Motor neuron (in vitro differentiated cells): Measurements from ENCODE around the gene SLC25A4. TPM values are rescaled to one million over a fixed set of nuclear protein-coding genes. Genes with fewer than 3 reads are reported as not detected.
"Not testable (repeated sequence)": the region's sequence is repeated elsewhere in the genome, so short reads cannot be mapped to it uniquely, and the experiment has no call there.

Experiments
- ATAC-seq, 8 experiments: fragments of 200-7000 bp; cut with Tn5 transposase; replicated peaks in 6 of 8; 2 replicates each; pipeline ENCODE4 v1.8.0; 2021; ENCODE audit warnings: mild to moderate bottlenecking in 8 of 8, moderate library complexity in 8 of 8
- H3K27ac ChIP-seq, 2 donors: fragments of 250-450 bp; sonication (Bioruptor Pico); 2 replicates each; pipeline ENCODE4 v1.9.0; 2021; ENCODE audit warnings: antibody characterized with exemption in 2 of 2, mild to moderate bottlenecking in 2 of 2, moderate library complexity in 1 of 2
- H3K4me1 ChIP-seq, 2 donors: fragments of 250-450 bp; sonication (Bioruptor Pico); replicated peaks in 1 of 2; 2 replicates each; pipeline ENCODE4 v1.6.1; 2021; ENCODE audit warnings: antibody characterized with exemption in 2 of 2, mild to moderate bottlenecking in 2 of 2, moderate library complexity in 1 of 2
- H3K4me3 ChIP-seq, 5 donors: fragments of 250-450 bp; sonication (Bioruptor Pico); 2 replicates each; pipeline ENCODE4 v1.9.0; 2021; ENCODE audit warnings: antibody characterized with exemption in 5 of 5, mild to moderate bottlenecking in 5 of 5, moderate library complexity in 4 of 5
- WGBS, 10 experiments: fragments of 450-650 bp; shearing (Covaris generic); methylation state at CpG; one replicate each; pipeline ENCODE4 v1.0.0; 2022; 5-methylcytosine and 5-hydroxymethylcytosine counted together
- in situ Hi-C, 9 experiments: fragments of 400-800 bp; cut with MboI; loops; one replicate each; pipeline ENCODE4 v1.15.0; 2021; ENCODE audit warnings: low sequenced_read_pairs in 9 of 9, low pct_unique_long_range_greater_than_20kb in 2 of 9; ENCODE audit not compliant: unreplicated experiment in 9 of 9
- total RNA-seq, 8 experiments: library from RNA; unstranded; fragments of 300-600 nt; gene quantifications; 2 replicates each; pipeline versions ENCODE4 v1.2.3 to v1.2.4, GENCODE V29; 2022

SLC25A4 gene
- total RNA-seq, 8 experiments from 2014 or later: 8.9 to 38.3 (median 27.3) TPM

- in situ Hi-C loops: loop anchor here in 1 of 9 experiments (25.0 kb wide), 1 partner anchor 96 kb away; the partner anchor contains the start of gene HELT
- WGBS, 10 experiments: 20 to 84% (median 69%) methylated on average over 1 to 4 of the region's 4 CpGs
- Histone ChIP-seq H3K4me3 (no peak overlapping the region), H3K4me1 (peaks cover 2 to 14% of the 10 kb centered on the region in 2 donors), H3K27ac (no peak overlapping the region)
- ATAC-seq: no peak
Observed at GRCh38 chr4:185108669-185109068, 34.4 kb upstream of the SLC25A4 start.

GRCh38 chr4:185109736-185110135 lies 33.3 kb upstream of the SLC25A4 start:
- ATAC-seq: no peak
- no peak overlapping the region for H3K27ac ChIP-seq
- H3K4me1 ChIP-seq: peaks cover 2 to 14% of the 10 kb centered on the region in 2 donors
- no peak overlapping the region for H3K4me3 ChIP-seq
- in situ Hi-C loops: loop anchor here in 1 of 9 experiments (25.0 kb wide), 1 partner anchor 97 kb away; the partner anchor contains the start of gene HELT

GRCh38 chr4:185110375-185110823 lies 32.7 kb upstream of the SLC25A4 start:
- in situ Hi-C loops: loop anchor here in 1 of 9 experiments (25.0 kb wide), 1 partner anchor 98 kb away; the partner anchor contains the start of gene HELT
- Histone ChIP-seq H3K4me3 (no peak overlapping the region), H3K4me1 (peaks cover 2 to 14% of the 10 kb centered on the region in 2 donors), H3K27ac (no peak overlapping the region)
- WGBS, 10 experiments: 60 to 100% (median 81%) methylated on average over 2 to 9 of the region's 11 CpGs; no CpG with 5 or more reads in 1 of the 10 experiments
- no peak for ATAC-seq

GRCh38 chr4:185112104-185112503 lies 31.0 kb upstream of the SLC25A4 start:
- no peak overlapping the region for H3K4me3 ChIP-seq
- peak; percentile 31 to 100 (median 100) for ATAC-seq
- H3K27ac ChIP-seq: no peak overlapping the region
- peaks cover 2 to 4% of the 10 kb centered on the region in 2 donors for H3K4me1 ChIP-seq
- in situ Hi-C loops: loop anchor here in 1 of 9 experiments (25.0 kb wide), 1 partner anchor 100 kb away; the partner anchor contains the start of gene HELT
- 50 to 88% (median 80%) methylated on average over 1 to 2 of the region's 2 CpGs; no CpG with 5 or more reads in 7 of the 10 experiments for WGBS, 10 experiments

- 44 to 100% (median 77%) methylated on average over 1 to 2 of the region's 2 CpGs; no CpG with 5 or more reads in 2 of the 10 experiments for WGBS, 10 experiments
- no peak overlapping the region for H3K27ac ChIP-seq
- ATAC-seq: no peak
- H3K4me3 ChIP-seq: no peak overlapping the region
- in situ Hi-C loops: loop anchor here in 1 of 9 experiments (25.0 kb wide), 1 partner anchor 101 kb away; the partner anchor contains the start of gene HELT
- H3K4me1 ChIP-seq: peaks cover 2 to 4% of the 10 kb centered on the region in 2 donors
Observed at GRCh38 chr4:185113340-185113739, 29.7 kb upstream of the SLC25A4 start.

GRCh38 chr4:185115827-185116232 lies 27.2 kb upstream of the SLC25A4 start:
- in situ Hi-C loops: loop anchor here in 1 of 9 experiments (25.0 kb wide), 1 partner anchor 104 kb away; the partner anchor contains the start of gene HELT
- 41 to 91% (median 64%) methylated on average over 3 to 8 of the region's 9 CpGs for WGBS, 10 experiments
- H3K27ac ChIP-seq: no peak overlapping the region
- peaks cover 5 to 7% of the 10 kb centered on the region in 2 donors for H3K4me1 ChIP-seq
- peak in 4 of 8 experiments; percentile 4 to 84 (median 16) for ATAC-seq
- no peak overlapping the region for H3K4me3 ChIP-seq

GRCh38 chr4:185117300-185117934 lies 25.6 kb upstream of the SLC25A4 start:
- H3K4me1 ChIP-seq: peaks cover 2 to 3% of the 10 kb centered on the region in 2 donors
- no peak overlapping the region for H3K4me3 ChIP-seq
- H3K27ac ChIP-seq: no peak overlapping the region
- WGBS, 10 experiments: 55 to 95% (median 85%) methylated on average over 2 to 6 of the region's 7 CpGs; no CpG with 5 or more reads in 1 of the 10 experiments
- in situ Hi-C loops: loop anchor here in 1 of 9 experiments (25.0 kb wide), 1 partner anchor 105 kb away; the partner anchor contains the start of gene HELT
- no peak for ATAC-seq

GRCh38 chr4:185118876-185119275 lies 24.2 kb upstream of the SLC25A4 start:
- no peak for ATAC-seq
- 60 to 100% (median 90%) methylated on average over 1 to 7 of the region's 7 CpGs for WGBS, 10 experiments
- H3K4me1 ChIP-seq: peaks cover 2 to 3% of the 10 kb centered on the region in 2 donors
- no peak overlapping the region for H3K27ac ChIP-seq
- no peak overlapping the region for H3K4me3 ChIP-seq
- in situ Hi-C loops: loop anchor here in 1 of 9 experiments (25.0 kb wide), 1 partner anchor 107 kb away; the partner anchor contains the start of gene HELT

- H3K27ac ChIP-seq: not testable (repeated sequence)
- in situ Hi-C loops: loop anchor here in 1 of 9 experiments (25.0 kb wide), 1 partner anchor 107 kb away; the partner anchor contains the start of gene HELT
Observed at GRCh38 chr4:185119467-185119866, 23.6 kb upstream of the SLC25A4 start.

GRCh38 chr4:185119927-185120630 lies 23.0 kb upstream of the SLC25A4 start:
- ATAC-seq: peak in 6 of 8 experiments; percentile 41 to 64 (median 54)
- Histone ChIP-seq H3K27ac (no peak overlapping the region), H3K4me3 (no peak overlapping the region), H3K4me1 (peaks cover 2 to 3% of the 10 kb centered on the region in 2 donors)
- 50 to 91% (median 80%) methylated on average over 1 to 3 of the region's 3 CpGs; no CpG with 5 or more reads in 2 of the 10 experiments for WGBS, 10 experiments
- in situ Hi-C loops: loop anchor here in 1 of 9 experiments (25.0 kb wide), 1 partner anchor 108 kb away; the partner anchor contains the start of gene HELT

More at GRCh38 chr4:185119467-185119866, 23.6 kb upstream of the SLC25A4 start:
- H3K4me1 ChIP-seq, H3K4me3 ChIP-seq, ATAC-seq: not testable (repeated sequence)
- WGBS, 10 experiments: 50 to 89% (median 77%) methylated on average over 1 to 5 of the region's 5 CpGs; no CpG with 5 or more reads in 1 of the 10 experiments

- Histone ChIP-seq H3K4me3 (no peak overlapping the region), H3K4me1 (peaks cover 2 to 3% of the 10 kb centered on the region in 2 donors), H3K27ac (no peak overlapping the region)
- 32 to 80% (median 61%) methylated on average over 1 to 5 of the region's 6 CpGs; no CpG with 5 or more reads in 2 of the 10 experiments for WGBS, 10 experiments
- in situ Hi-C loops: loop anchor here in 1 of 9 experiments (25.0 kb wide), 1 partner anchor 108 kb away; the partner anchor contains the start of gene HELT
- no peak for ATAC-seq
Observed at GRCh38 chr4:185120631-185120946, 22.5 kb upstream of the SLC25A4 start.

- in situ Hi-C loops: loop anchor here in 1 of 9 experiments (25.0 kb wide), 1 partner anchor 111 kb away; the partner anchor contains the start of gene HELT
- Histone ChIP-seq H3K4me3 (no peak overlapping the region), H3K27ac (no peak overlapping the region), H3K4me1 (peaks cover 2 to 3% of the 10 kb centered on the region in 2 donors)
- no peak for ATAC-seq
- WGBS, 10 experiments: 64 to 100% (median 87%) methylated on average over 1 to 6 of the region's 6 CpGs
Observed at GRCh38 chr4:185122681-185123345, 20.3 kb upstream of the SLC25A4 start.
